Gastroesophageal sphincter (tissue), 4 donors: Measurements from ENCODE around the gene PIM1. TPM values are rescaled to one million over a fixed set of nuclear protein-coding genes. Genes with fewer than 3 reads are reported as not detected.

Source experiments
- ATAC-seq: fragments of 150-250 bp; one replicate; pipeline ENCODE4 v1.9.1; 2016; ENCODE audit warnings: mild to moderate bottlenecking, moderate library complexity
- H3K27ac ChIP-seq, 4 donors: fragments of 200-600 bp; sonication (generic) in 3 of 4; 1 replicate in 3 of 4; 2 replicates in 1 of 4; pipeline ENCODE4 v1.5.1; 2016 to 2019
- H3K27me3 ChIP-seq: fragments of 200-600 bp; sonication (generic); one replicate; pipeline ENCODE4 v1.5.1; 2019
- H3K36me3 ChIP-seq, 2 donors: fragments of 200-600 bp; sonication (generic); one replicate each; pipeline ENCODE4 v1.5.1; 2019; ENCODE audit warnings: control low read depth in 1 of 2
- H3K4me1 ChIP-seq, 3 donors: fragments of 200-600 bp; sonication (generic); 1 replicate in 2 of 3; 2 replicates in 1 of 3; pipeline ENCODE4 v1.5.1; 2016 to 2019; ENCODE audit warnings: control low read depth in 2 of 3
- H3K4me3 ChIP-seq, 2 donors: fragments of 200-600 bp; sonication (generic); one replicate each; pipeline ENCODE4 v1.5.1; 2019; ENCODE audit warnings: mild to moderate bottlenecking in 1 of 2, moderate library complexity in 1 of 2
- H3K9me3 ChIP-seq, 3 donors: fragments of 200-600 bp; sonication (generic); one replicate each; pipeline ENCODE4 v1.5.1; 2017 to 2019; ENCODE audit warnings: control low read depth in 2 of 3
- CTCF ChIP-seq, 4 experiments: fragments of 200-600 bp in 2 of 4; fragments of 450-650 bp in 2 of 4; sonication (generic) in 1 of 4; IDR thresholded peaks; one replicate each; pipeline ENCODE4 v1.5.1; 2017 to 2019; ENCODE audit warnings: antibody characterized with exemption in 4 of 4, mild to moderate bottlenecking in 2 of 4, moderate library complexity in 2 of 4
- EP300 ChIP-seq: sonication (generic); formaldehyde crosslinking; IDR thresholded peaks from one replicate; pipeline ENCODE4 v1.6.1; 2017; ENCODE audit warnings: antibody characterized with exemption, mild to moderate bottlenecking
- POLR2A ChIP-seq, 2 donors: fragments of 450-650 bp; IDR thresholded peaks; one replicate each; pipeline ENCODE4 v1.6.1; 2017; ENCODE audit warnings: antibody characterized with exemption in 2 of 2, mild to moderate bottlenecking in 2 of 2, moderate library complexity in 1 of 2
- POLR2AphosphoS5 ChIP-seq: sonication (generic); formaldehyde crosslinking; IDR thresholded peaks from one replicate; pipeline ENCODE4 v1.6.1; 2017; ENCODE audit warnings: antibody characterized with exemption
- WGBS, 2 donors: methylation state at CpG; one replicate each; pipeline ENCODE4 v1.1.5; 2018; ENCODE audit warnings: low coverage in 1 of 2; 5-methylcytosine and 5-hydroxymethylcytosine counted together
- total RNA-seq, 4 donors: library from RNA; depleted of rRNA; stranded (reverse); fragments of >200 nt; gene quantifications; one replicate each; pipeline ENCODE4 v1.1.0, GENCODE V29; 2016

Gene PIM1
- total RNA-seq, 4 donors from 2014 or later, result 19.0 to 63.8 (median 21.8) TPM

GRCh38 chr6:37171970-37172812 lies 2.2 kb downstream of the PIM1 start:
- H3K9me3 ChIP-seq, result no peaks in the 10 kb centered on the region
- peaks cover 0 to 61% (median 11%) of the 10 kb centered on the region in 3 donors for H3K4me1 ChIP-seq
- H3K27me3 ChIP-seq, result no peaks in the 10 kb centered on the region
- H3K36me3 ChIP-seq, result peaks cover 0 to 35% of the 10 kb centered on the region in 2 donors
- ATAC-seq, result peak; percentile 6
- peak overlapping the region; percentile 80 to 98 (median 96) for H3K27ac ChIP-seq
- 5 to 6% methylated on average over 13 to 16 of the region's 17 CpGs for WGBS, 2 donors
- TF ChIP-seq CTCF (IDR thresholded peaks at IDR 0.05) (peak; percentile 91 to 98 (median 98)), POLR2A (IDR thresholded peaks at IDR 0.05) (peak in 1 of 2 donors; percentile 7), POLR2AphosphoS5 (peak; percentile 44), EP300 (no peak)
- H3K4me3 ChIP-seq, result peak overlapping the region; percentile 63 to 70

GRCh38 chr6:37172912-37173492 lies 3.0 kb downstream of the PIM1 start:
- no peak for ATAC-seq
- Histone ChIP-seq H3K36me3 (peaks cover 0 to 35% of the 10 kb centered on the region in 2 donors), H3K9me3 (no peaks in the 10 kb centered on the region), H3K27me3 (no peaks in the 10 kb centered on the region), H3K4me3 (peak overlapping the region in 1 of 2 donors; percentile 63), H3K27ac (peak overlapping the region in 3 of 4 donors; percentile 94 to 98 (median 97)), H3K4me1 (peaks cover 0 to 61% (median 11%) of the 10 kb centered on the region in 3 donors)
- 70 to 89% methylated on average over 5 to 7 of the region's 7 CpGs for WGBS, 2 donors
- TF ChIP-seq POLR2AphosphoS5 (no peak), POLR2A (IDR thresholded peaks at IDR 0.05) (no peak), CTCF (IDR thresholded peaks at IDR 0.05) (no peak), EP300 (no peak)

GRCh38 chr6:37173493-37174195 lies 3.7 kb downstream of the PIM1 start:
- peak overlapping the region in 3 of 4 donors; percentile 53 to 97 (median 94) for H3K27ac ChIP-seq
- no peaks in the 10 kb centered on the region for H3K9me3 ChIP-seq
- no peak for ATAC-seq
- 44 to 57% methylated on average over 1 to 2 of the region's 9 CpGs for WGBS, 2 donors
- no peaks in the 10 kb centered on the region for H3K27me3 ChIP-seq
- H3K4me3 ChIP-seq, result peak overlapping the region in 1 of 2 donors; percentile 63
- peaks cover 0 to 54% (median 9%) of the 10 kb centered on the region in 3 donors for H3K4me1 ChIP-seq
- H3K36me3 ChIP-seq, result peaks cover 0 to 35% of the 10 kb centered on the region in 2 donors
- no peak for TF ChIP-seq EP300
- no peak for TF ChIP-seq CTCF (IDR thresholded peaks at IDR 0.05)
- no peak for TF ChIP-seq POLR2AphosphoS5
- no peak for TF ChIP-seq POLR2A (IDR thresholded peaks at IDR 0.05)

GRCh38 chr6:37174196-37174514 lies 4.2 kb downstream of the PIM1 start:
- no peak for TF ChIP-seq POLR2AphosphoS5
- no peak for TF ChIP-seq POLR2A (IDR thresholded peaks at IDR 0.05)
- no peak for TF ChIP-seq CTCF (IDR thresholded peaks at IDR 0.05)
- TF ChIP-seq EP300, result no peak
- WGBS, 2 donors, result 10% methylated on average over 2 of the region's 3 CpGs; no CpG with 5 or more reads in 1 of the 2 donors
- Histone ChIP-seq H3K9me3 (no peaks in the 10 kb centered on the region), H3K36me3 (peaks cover 0 to 35% of the 10 kb centered on the region in 2 donors), H3K4me3 (peak overlapping the region in 1 of 2 donors; percentile 63), H3K4me1 (peaks cover 0 to 49% (median 6%) of the 10 kb centered on the region in 3 donors), H3K27me3 (no peaks in the 10 kb centered on the region), H3K27ac (peak overlapping the region in 3 of 4 donors; percentile 53 to 97 (median 94))
- no peak for ATAC-seq
